Osteoblast (primary cell): ENCODE results near the gene PKLR. TPM values are rescaled to one million over a fixed set of nuclear protein-coding genes. Genes with fewer than 3 reads are reported as not detected.
A peak's percentile ranks its signal among the peaks of the same experiment; 100 is the strongest.

Source experiments
- DNase-seq: peaks from one replicate; pipeline ENCODE4 v3.0.0; 2011; ENCODE audit warnings: low spot score, mixed read lengths; ENCODE audit not compliant: insufficient read length; ENCODE audit errors: missing footprints
- H2AFZ ChIP-seq: 2 replicates; pipeline ENCODE4 v1.6.0; 2011; ENCODE audit warnings: mild to moderate bottlenecking, low read length
- H3K27ac ChIP-seq: 2 replicates; pipeline ENCODE4 v1.5.1; 2011; ENCODE audit warnings: mild to moderate bottlenecking, low read depth, low read length, moderate library complexity
- H3K27me3 ChIP-seq: 2 replicates; pipeline ENCODE4 v1.6.0; 2012; ENCODE audit warnings: mild to moderate bottlenecking, control low read depth, inconsistent platforms, low read length, moderate library complexity; ENCODE audit not compliant: insufficient read depth
- H3K36me3 ChIP-seq: 2 replicates; pipeline ENCODE4 v1.5.1; 2011; ENCODE audit warnings: mild to moderate bottlenecking, low read length, control low read depth, moderate library complexity; ENCODE audit not compliant: insufficient read depth
- H3K4me1 ChIP-seq: 2 replicates; pipeline ENCODE4 v1.5.1; 2011; ENCODE audit warnings: mild to moderate bottlenecking, low read length, control low read depth, moderate library complexity; ENCODE audit not compliant: insufficient read depth
- H3K4me2 ChIP-seq: 2 replicates; pipeline ENCODE4 v1.6.0; 2011; ENCODE audit warnings: mild to moderate bottlenecking, low read length; ENCODE audit not compliant: insufficient read depth
- H3K4me3 ChIP-seq: fragments of 200-600 bp; sonication (generic); 3 replicates; pipeline ENCODE4 v1.5.1; 2012; ENCODE audit warnings: mild to moderate bottlenecking, low read length, inconsistent platforms; ENCODE audit not compliant: insufficient read depth
- H3K79me2 ChIP-seq: 2 replicates; pipeline ENCODE4 v1.6.0; 2012; ENCODE audit warnings: mild to moderate bottlenecking, low read length, control low read depth, inconsistent platforms; ENCODE audit not compliant: insufficient read depth
- H3K9me3 ChIP-seq: 2 replicates; pipeline ENCODE4 v1.5.1; 2011; ENCODE audit warnings: low read depth, low read length, control low read depth
- H4K20me1 ChIP-seq: 2 replicates; pipeline ENCODE4 v1.6.0; 2012; ENCODE audit warnings: mild to moderate bottlenecking, low read length, control low read depth; ENCODE audit not compliant: insufficient read depth
- total RNA-seq: library from RNA; depleted of rRNA; stranded (reverse); fragments of >200 nt; gene quantifications from 2 replicates; pipeline ENCODE4 v1.2.3, GENCODE V29; 2012
- TF ChIP-seq, protein P1 (sequence below): IDR thresholded peaks from 2 replicates; pipeline ENCODE4 v1.5.1; 2011; ENCODE audit warnings: mild to moderate bottlenecking, low read depth, low read length, moderate library complexity; ENCODE audit errors: extremely low read depth

The PKLR gene
- total RNA-seq, 1 donor = not detected

DNA sequence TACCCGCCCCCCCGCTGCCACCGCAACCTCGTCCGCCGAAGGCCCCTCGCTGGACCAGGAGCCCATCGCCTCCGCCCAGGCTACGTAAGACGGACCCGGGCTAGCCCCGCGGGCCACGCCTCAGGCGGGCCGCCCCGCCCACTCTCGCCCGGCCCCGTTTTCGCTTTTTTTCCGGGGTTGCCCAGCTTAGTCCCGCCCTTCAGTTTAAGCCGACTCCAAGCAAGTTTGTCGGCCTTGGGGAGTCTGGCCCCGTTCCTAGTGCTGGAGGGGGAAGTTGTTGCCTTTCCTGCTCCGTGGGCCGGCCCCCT is 22.4 kb upstream of the PKLR start:
- H2AFZ ChIP-seq = peak overlapping the region; percentile 86
- no peaks in the 10 kb centered on the region for H3K27me3 ChIP-seq
- H3K4me1 ChIP-seq = peaks cover 27% of the 10 kb centered on the region
- TF ChIP-seq, protein P1, sequence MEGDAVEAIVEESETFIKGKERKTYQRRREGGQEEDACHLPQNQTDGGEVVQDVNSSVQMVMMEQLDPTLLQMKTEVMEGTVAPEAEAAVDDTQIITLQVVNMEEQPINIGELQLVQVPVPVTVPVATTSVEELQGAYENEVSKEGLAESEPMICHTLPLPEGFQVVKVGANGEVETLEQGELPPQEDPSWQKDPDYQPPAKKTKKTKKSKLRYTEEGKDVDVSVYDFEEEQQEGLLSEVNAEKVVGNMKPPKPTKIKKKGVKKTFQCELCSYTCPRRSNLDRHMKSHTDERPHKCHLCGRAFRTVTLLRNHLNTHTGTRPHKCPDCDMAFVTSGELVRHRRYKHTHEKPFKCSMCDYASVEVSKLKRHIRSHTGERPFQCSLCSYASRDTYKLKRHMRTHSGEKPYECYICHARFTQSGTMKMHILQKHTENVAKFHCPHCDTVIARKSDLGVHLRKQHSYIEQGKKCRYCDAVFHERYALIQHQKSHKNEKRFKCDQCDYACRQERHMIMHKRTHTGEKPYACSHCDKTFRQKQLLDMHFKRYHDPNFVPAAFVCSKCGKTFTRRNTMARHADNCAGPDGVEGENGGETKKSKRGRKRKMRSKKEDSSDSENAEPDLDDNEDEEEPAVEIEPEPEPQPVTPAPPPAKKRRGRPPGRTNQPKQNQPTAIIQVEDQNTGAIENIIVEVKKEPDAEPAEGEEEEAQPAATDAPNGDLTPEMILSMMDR = no peak
- DNase-seq = peak; percentile 97
- H3K4me2 ChIP-seq = peak overlapping the region; percentile 99
- peaks cover 35% of the 10 kb centered on the region for H3K79me2 ChIP-seq
- H3K9me3 ChIP-seq = no peaks in the 10 kb centered on the region
- peaks cover 24% of the 10 kb centered on the region for H3K36me3 ChIP-seq
- H4K20me1 ChIP-seq = peaks cover 27% of the 10 kb centered on the region
- H3K4me3 ChIP-seq = peak overlapping the region; percentile 86
- H3K27ac ChIP-seq = peak overlapping the region; percentile 70

DNA sequence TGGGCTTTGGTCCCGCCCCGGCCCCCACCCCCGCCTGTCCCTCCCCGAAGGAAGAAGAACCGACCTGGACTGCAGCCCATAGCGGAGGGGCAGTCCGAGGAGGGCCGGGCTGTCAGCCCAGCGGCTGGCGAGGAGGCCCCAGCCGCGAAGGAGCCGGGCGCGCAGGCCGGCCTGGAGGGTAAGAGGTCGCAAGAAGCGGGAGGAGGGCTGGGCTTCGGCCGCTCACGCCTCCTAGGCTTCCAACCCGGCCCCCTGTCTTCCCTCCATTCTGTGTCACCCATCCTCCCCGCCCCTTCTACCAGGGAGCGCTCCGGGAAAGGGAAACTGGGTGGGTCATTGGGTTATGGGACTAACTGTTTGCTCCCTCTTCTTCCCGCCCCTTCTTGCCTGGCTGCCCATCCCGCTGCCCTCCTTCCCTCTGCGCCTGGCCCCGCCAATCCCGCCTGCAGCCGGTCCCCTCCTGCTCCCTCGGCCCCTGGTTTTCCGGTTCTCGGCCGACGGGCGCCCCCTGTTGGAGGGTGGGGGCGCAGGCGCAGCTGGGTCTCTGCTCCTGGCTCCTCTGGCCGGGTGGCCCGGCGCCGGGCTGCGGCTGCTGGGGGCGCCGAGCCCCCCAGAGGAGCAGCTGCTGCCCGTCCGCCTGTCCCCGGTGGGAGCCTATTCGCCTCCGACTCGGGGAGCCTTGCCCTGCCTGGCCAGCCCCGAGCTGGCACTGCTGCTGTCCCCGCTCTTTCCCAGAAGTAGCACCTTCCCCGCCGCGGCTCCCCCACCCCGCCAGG is 21.9 kb upstream of the PKLR start:
- Histone ChIP-seq H3K4me1 (peaks cover 27% of the 10 kb centered on the region), H2AFZ (peak overlapping the region; percentile 23), H3K36me3 (peaks cover 28% of the 10 kb centered on the region), H4K20me1 (peaks cover 27% of the 10 kb centered on the region), H3K4me3 (peak overlapping the region; percentile 86), H3K27ac (peak overlapping the region; percentile 72), H3K27me3 (no peaks in the 10 kb centered on the region), H3K79me2 (peaks cover 35% of the 10 kb centered on the region), H3K9me3 (no peaks in the 10 kb centered on the region), H3K4me2 (peak overlapping the region; percentile 99)
- DNase-seq = peak; percentile 98
- TF ChIP-seq, protein P1 = peak; percentile 77

DNA sequence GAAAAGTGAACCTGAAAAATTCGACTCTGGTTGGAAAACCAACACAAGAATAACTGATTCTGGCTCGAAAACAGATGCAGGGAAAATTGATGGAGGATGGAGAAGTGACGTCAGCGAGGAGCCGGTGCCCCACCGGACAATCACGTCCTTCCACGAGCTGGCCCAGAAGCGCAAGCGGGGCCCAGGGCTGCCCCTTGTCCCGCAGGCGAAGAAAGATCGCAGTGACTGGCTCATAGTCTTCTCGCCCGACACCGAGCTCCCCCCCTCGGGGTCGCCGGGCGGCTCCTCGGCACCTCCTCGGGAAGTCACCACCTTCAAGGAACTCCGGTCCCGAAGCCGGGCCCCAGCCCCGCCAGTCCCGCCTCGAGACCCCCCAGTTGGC is 21.3 kb upstream of the PKLR start:
- Histone ChIP-seq H3K79me2 (peaks cover 29% of the 10 kb centered on the region), H3K9me3 (no peaks in the 10 kb centered on the region), H3K27ac (peak overlapping the region; percentile 72), H3K27me3 (no peaks in the 10 kb centered on the region), H3K4me3 (peak overlapping the region; percentile 86), H3K4me1 (peaks cover 27% of the 10 kb centered on the region), H3K4me2 (peak overlapping the region; percentile 99), H3K36me3 (peaks cover 27% of the 10 kb centered on the region), H2AFZ (peak overlapping the region; percentile 56), H4K20me1 (peaks cover 27% of the 10 kb centered on the region)
- TF ChIP-seq, protein P1 = no peak
- peak; percentile 81 for DNase-seq

DNA sequence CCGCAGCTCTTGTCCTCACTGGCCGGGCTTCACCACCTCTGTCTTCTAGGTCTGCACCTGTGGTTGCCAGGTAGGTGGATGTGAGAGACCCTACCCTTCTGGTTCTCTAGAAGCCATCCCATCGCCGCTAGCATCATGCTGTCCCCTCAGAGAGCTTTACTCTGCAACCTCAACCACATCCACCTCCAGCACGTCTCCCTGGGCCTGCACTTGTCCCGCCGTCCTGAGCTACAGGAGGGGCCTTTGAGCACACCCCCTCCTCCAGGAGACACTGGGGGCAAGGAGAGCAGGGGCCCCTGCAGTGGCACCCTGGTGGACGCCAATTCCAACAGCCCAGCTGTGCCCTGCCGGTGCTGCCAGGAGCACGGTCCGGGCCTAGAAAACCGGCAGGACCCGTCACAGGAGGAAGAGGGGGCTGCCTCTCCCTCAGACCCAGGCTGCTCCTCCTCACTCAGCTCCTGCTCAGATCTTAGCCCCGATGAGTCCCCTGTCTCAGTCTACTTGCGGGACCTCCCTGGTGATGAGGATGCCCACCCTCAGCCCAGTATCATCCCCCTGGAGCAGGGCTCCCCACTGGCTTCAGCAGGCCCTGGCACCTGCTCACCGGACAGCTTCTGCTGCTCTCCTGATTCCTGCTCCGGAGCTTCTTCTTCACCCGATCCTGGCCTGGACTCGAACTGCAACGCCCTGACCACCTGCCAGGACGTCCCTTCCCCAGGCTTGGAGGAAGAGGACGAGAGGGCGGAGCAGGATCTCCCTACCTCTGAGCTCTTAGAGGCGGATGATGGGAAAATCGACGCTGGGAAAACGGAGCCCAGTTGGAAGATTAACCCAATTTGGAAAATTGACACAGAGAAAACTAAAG is 20.6 kb upstream of the PKLR start:
- Histone ChIP-seq H3K4me2 (peak overlapping the region; percentile 99), H3K27me3 (no peaks in the 10 kb centered on the region), H3K36me3 (peaks cover 20% of the 10 kb centered on the region), H3K4me3 (peak overlapping the region; percentile 86), H3K4me1 (peaks cover 27% of the 10 kb centered on the region), H2AFZ (peak overlapping the region; percentile 56), H4K20me1 (peaks cover 27% of the 10 kb centered on the region), H3K27ac (peak overlapping the region; percentile 72), H3K9me3 (no peaks in the 10 kb centered on the region), H3K79me2 (peaks cover 28% of the 10 kb centered on the region)
- peak; percentile 84 for DNase-seq
- TF ChIP-seq, protein P1 = no peak
